SK-N-SH treated with all-trans-retinoic acid at 6 μM for 48 hours (cell line): ENCODE results near the gene TUBB1.

Source experiments
- ATAC-seq: fragments of 200-7000 bp; cut with Tn5 transposase; 3 replicates; pipeline ENCODE4 v1.9.1; 2020; ENCODE audit warnings: mild to moderate bottlenecking, moderate library complexity
- ARNTL ChIP-seq: fragments of 450-650 bp; formaldehyde crosslinking; IDR thresholded peaks from 2 replicates; pipeline ENCODE4 v1.5.0; 2020; ENCODE audit warnings: low read depth, mild to moderate bottlenecking, moderate library complexity, borderline replicate concordance
- BACH2 ChIP-seq: fragments of 250-450 bp; sonication (Bioruptor Pico); IDR thresholded peaks from 2 replicates; pipeline ENCODE4 v1.9.0; 2021; ENCODE audit warnings: mild to moderate bottlenecking, borderline replicate concordance
- CREB5 ChIP-seq: fragments of 250-450 bp; sonication (Bioruptor Pico); IDR thresholded peaks from 2 replicates; pipeline ENCODE4 v1.5.1; 2020; ENCODE audit warnings: low read depth, mild to moderate bottlenecking, moderate library complexity
- CSDC2 ChIP-seq: fragments of 250-450 bp; sonication (Bioruptor Pico); IDR thresholded peaks from 2 replicates; pipeline ENCODE4 v1.5.0; 2020; ENCODE audit warnings: mild to moderate bottlenecking, moderate library complexity
- CSRNP3 ChIP-seq: fragments of 250-450 bp; sonication (Bioruptor Pico); IDR thresholded peaks from 2 replicates; pipeline ENCODE4 v1.5.1; 2021; ENCODE audit warnings: mild to moderate bottlenecking, moderate library complexity
- ESRRG ChIP-seq: fragments of 250-450 bp; sonication (Bioruptor Pico); IDR thresholded peaks from 2 replicates; pipeline ENCODE4 v1.6.1; 2021; ENCODE audit warnings: mild to moderate bottlenecking
- ISL1 ChIP-seq: fragments of 250-450 bp; sonication (Bioruptor Pico); IDR thresholded peaks from 2 replicates; pipeline ENCODE4 v2.1.2; 2022; ENCODE audit warnings: mild to moderate bottlenecking, moderate library complexity
- OSR1 ChIP-seq: fragments of 250-450 bp; sonication (Bioruptor Pico); IDR thresholded peaks from 2 replicates; pipeline ENCODE4 v1.8.0; 2022; ENCODE audit warnings: moderate library complexity, mild to moderate bottlenecking, inconsistent platforms
- POU6F1 ChIP-seq: fragments of 250-450 bp; sonication (Bioruptor Pico); IDR thresholded peaks from 2 replicates; pipeline ENCODE4 v1.8.0; 2021; ENCODE audit warnings: low read depth, mild to moderate bottlenecking, moderate library complexity, borderline replicate concordance
- PPARA ChIP-seq: fragments of 250-450 bp; sonication (Bioruptor Pico); IDR thresholded peaks from 2 replicates; pipeline ENCODE4 v1.5.0; 2020; ENCODE audit warnings: mild to moderate bottlenecking, borderline replicate concordance
- RARB ChIP-seq: fragments of 250-450 bp; sonication (Bioruptor Pico); IDR thresholded peaks from 2 replicates; pipeline ENCODE4 v1.8.0; 2021; ENCODE audit warnings: mild to moderate bottlenecking, moderate library complexity
- SNAI2 ChIP-seq: fragments of 250-450 bp; sonication (Bioruptor Pico); IDR thresholded peaks from 2 replicates; pipeline ENCODE4 v1.5.0; 2020; ENCODE audit warnings: mild to moderate bottlenecking, moderate library complexity
- ZC3H10 ChIP-seq: fragments of 250-450 bp; sonication (Bioruptor Pico); IDR thresholded peaks from 2 replicates; pipeline ENCODE4 v1.5.1; 2021; ENCODE audit warnings: mild to moderate bottlenecking, moderate library complexity
- ZFP30 ChIP-seq: fragments of 450-650 bp; formaldehyde crosslinking; IDR thresholded peaks from 2 replicates; pipeline ENCODE4 v1.5.0; 2022; ENCODE audit warnings: mild to moderate bottlenecking, moderate library complexity
- ZNF565 ChIP-seq: fragments of 450-650 bp; formaldehyde crosslinking; conservative IDR thresholded peaks from 2 replicates; pipeline ENCODE4 v1.5.0; 2020; ENCODE audit warnings: low read depth, mild to moderate bottlenecking, moderate library complexity
- ZNF70 ChIP-seq: fragments of 450-650 bp; formaldehyde crosslinking; IDR thresholded peaks from 2 replicates; pipeline ENCODE4 v1.5.0; 2020; ENCODE audit warnings: mild to moderate bottlenecking, moderate library complexity
- ZNF8 ChIP-seq: fragments of 450-650 bp; formaldehyde crosslinking; IDR thresholded peaks from 2 replicates; pipeline ENCODE4 v1.5.0; 2020; ENCODE audit warnings: mild to moderate bottlenecking, moderate library complexity
- TF ChIP-seq, protein P1 (sequence below): fragments of 250-450 bp; sonication (Bioruptor Pico); IDR thresholded peaks from 2 replicates; pipeline ENCODE4 v1.8.0; 2020; ENCODE audit warnings: mild to moderate bottlenecking, moderate library complexity, borderline replicate concordance

The TUBB1 gene

DNA sequence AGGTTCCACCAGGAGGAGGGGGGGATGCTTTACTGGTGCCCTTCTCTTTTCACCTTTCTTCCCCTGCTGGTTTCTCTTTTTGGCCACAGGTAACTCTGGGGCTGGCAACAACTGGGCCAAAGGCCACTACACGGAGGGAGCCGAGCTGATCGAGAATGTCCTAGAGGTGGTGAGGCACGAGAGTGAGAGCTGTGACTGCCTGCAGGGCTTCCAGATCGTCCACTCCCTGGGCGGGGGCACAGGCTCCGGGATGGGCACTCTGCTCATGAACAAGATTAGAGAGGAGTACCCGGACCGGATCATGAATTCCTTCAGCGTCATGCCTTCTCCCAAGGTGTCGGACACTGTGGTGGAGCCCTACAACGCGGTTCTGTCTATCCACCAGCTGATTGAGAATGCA lies 4.4 kb downstream of the TUBB1 start (continued):
- no peak for TF ChIP-seq ZNF8 (CRISPR knock-in tag)
- TF ChIP-seq ISL1 (CRISPR knock-in tag), result no peak
- no peak for TF ChIP-seq PPARA (CRISPR knock-in tag)
- no peak for TF ChIP-seq RARB (CRISPR knock-in tag)

DNA sequence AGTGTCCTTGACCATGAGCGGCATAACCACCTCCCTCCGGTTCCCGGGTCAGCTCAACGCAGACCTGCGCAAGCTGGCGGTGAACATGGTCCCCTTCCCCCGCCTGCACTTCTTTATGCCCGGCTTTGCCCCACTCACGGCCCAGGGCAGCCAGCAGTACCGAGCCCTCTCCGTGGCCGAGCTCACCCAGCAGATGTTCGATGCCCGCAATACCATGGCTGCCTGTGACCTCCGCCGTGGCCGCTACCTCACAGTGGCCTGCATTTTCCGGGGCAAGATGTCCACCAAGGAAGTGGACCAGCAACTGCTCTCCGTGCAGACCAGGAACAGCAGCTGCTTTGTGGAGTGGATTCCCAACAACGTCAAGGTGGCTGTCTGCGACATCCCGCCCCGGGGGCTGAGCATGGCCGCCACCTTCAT lies 4.9 kb downstream of the TUBB1 start:
- ATAC-seq, result no peak
- no peak for TF ChIP-seq ZC3H10 (CRISPR knock-in tag)
- no peak for TF ChIP-seq OSR1 (CRISPR knock-in tag)
- TF ChIP-seq POU6F1 (CRISPR knock-in tag), result no peak
- TF ChIP-seq, protein P1, sequence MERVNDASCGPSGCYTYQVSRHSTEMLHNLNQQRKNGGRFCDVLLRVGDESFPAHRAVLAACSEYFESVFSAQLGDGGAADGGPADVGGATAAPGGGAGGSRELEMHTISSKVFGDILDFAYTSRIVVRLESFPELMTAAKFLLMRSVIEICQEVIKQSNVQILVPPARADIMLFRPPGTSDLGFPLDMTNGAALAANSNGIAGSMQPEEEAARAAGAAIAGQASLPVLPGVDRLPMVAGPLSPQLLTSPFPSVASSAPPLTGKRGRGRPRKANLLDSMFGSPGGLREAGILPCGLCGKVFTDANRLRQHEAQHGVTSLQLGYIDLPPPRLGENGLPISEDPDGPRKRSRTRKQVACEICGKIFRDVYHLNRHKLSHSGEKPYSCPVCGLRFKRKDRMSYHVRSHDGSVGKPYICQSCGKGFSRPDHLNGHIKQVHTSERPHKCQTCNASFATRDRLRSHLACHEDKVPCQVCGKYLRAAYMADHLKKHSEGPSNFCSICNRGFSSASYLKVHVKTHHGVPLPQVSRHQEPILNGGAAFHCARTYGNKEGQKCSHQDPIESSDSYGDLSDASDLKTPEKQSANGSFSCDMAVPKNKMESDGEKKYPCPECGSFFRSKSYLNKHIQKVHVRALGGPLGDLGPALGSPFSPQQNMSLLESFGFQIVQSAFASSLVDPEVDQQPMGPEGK, result no peak
- no peak for TF ChIP-seq SNAI2 (CRISPR knock-in tag)
- no peak for TF ChIP-seq CSRNP3
- no peak for TF ChIP-seq ESRRG (CRISPR knock-in tag)
- TF ChIP-seq BACH2 (CRISPR knock-in tag), result no peak
- no peak for TF ChIP-seq ZFP30 (CRISPR knock-in tag)
- no peak for TF ChIP-seq CSDC2
- TF ChIP-seq CREB5, result no peak
- TF ChIP-seq RARB (CRISPR knock-in tag), result no peak
- no peak for TF ChIP-seq ZNF565 (CRISPR knock-in tag)
- no peak for TF ChIP-seq ZNF70 (CRISPR knock-in tag)
- TF ChIP-seq ARNTL, result no peak

GRCh38 chr20:59025086-59025485 lies 5.9 kb downstream of the TUBB1 start:
- no peak for ATAC-seq
- no peak for TF ChIP-seq PPARA (CRISPR knock-in tag)
- no peak for TF ChIP-seq CREB5
- TF ChIP-seq ZNF70 (CRISPR knock-in tag), result no peak

DNA sequence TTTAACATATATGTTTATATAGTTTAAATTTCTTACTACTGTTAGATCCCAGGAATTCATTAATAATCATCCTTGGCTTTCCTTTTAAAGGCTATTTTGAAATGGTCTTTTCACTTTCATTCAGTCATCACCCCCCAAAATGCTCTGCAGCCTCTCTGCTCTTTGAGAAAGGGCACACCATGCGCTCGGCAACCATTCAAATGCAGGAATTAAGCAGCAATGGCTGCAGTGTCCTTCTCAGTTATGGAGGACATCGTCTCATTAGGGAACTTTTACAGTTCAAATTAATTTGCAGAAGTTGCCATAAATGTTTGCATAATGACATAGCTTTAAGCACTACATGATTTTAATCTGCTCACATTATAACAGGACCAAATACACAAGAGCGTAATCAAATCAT lies 6.3 kb downstream of the TUBB1 start:
- ATAC-seq, result no peak
- TF ChIP-seq, protein P1, result no peak
- TF ChIP-seq CSDC2, result no peak
